ENCODE data around the gene FOXJ1. TPM values are rescaled to one million over a fixed set of nuclear protein-coding genes. Genes with fewer than 3 reads are reported as not detected.

FOXJ1 gene
- total RNA-seq, 1 experiment from 2014 or later: 4.0 TPM

- Histone ChIP-seq H3K79me1 (ENCODE audit: insufficient read depth, low read depth, low read length, poor library complexity, severe bottlenecking) (no peaks in the 10 kb centered on the region), H3K79me2 (ENCODE audit: insufficient read depth, low read length) (no peaks in the 10 kb centered on the region), H2AK5ac (ENCODE audit: insufficient read length, low read length) (no peak overlapping the region), H4K20me1 (ENCODE audit: control insufficient read depth, insufficient read depth, insufficient read length) (no peaks in the 10 kb centered on the region), H3K23ac (ENCODE audit: insufficient read length, low read depth, low read length) (no peak overlapping the region), H2BK120ac (ENCODE audit: low read depth, low read length, poor library complexity, severe bottlenecking) (no peak overlapping the region), H3K4ac (ENCODE audit: low read depth, low read length) (no peak overlapping the region), H3K9me3 (ENCODE audit: control insufficient read depth, low read depth, low read length) (no peaks in the 10 kb centered on the region), H3K14ac (ENCODE audit: insufficient read depth, low read length) (no peak overlapping the region), H4K5ac (ENCODE audit: insufficient read length, low read depth, low read length) (no peak overlapping the region), H3T11ph (ENCODE audit: low read length) (no peak overlapping the region), H2BK15ac (ENCODE audit: low read depth, low read length) (no peak overlapping the region), H3K9ac (ENCODE audit: extremely low read depth, insufficient read length, low read length) (no peak overlapping the region), H4K91ac (ENCODE audit: insufficient read length, low read depth, low read length) (no peak overlapping the region), H4K8ac (replicated peaks; ENCODE audit: insufficient read length, low read depth, low read length) (no peak overlapping the region), H2BK20ac (ENCODE audit: low read depth, low read length, poor library complexity, severe bottlenecking) (no peak overlapping the region), H3K18ac (ENCODE audit: insufficient read length, low read depth, low read length) (no peak overlapping the region), H3K56ac (ENCODE audit: insufficient read length, low read depth, low read length) (no peak overlapping the region), H3K27ac (ENCODE audit: insufficient read length, low read depth, low read length) (no peak overlapping the region), H3K4me1 (ENCODE audit: insufficient read depth, low read length) (no peaks in the 10 kb centered on the region; the same call in 1 of the 2 replicates), H3K4me2 (ENCODE audit: insufficient read depth, insufficient read length, low read length) (no peak overlapping the region), H2BK5ac (ENCODE audit: insufficient read length, low read length) (no peak overlapping the region), H3K27me3 (ENCODE audit: insufficient read depth, low read length) (no peaks in the 10 kb centered on the region), H2BK12ac (ENCODE audit: insufficient read length, low read depth, low read length) (no peak overlapping the region), H2AFZ (ENCODE audit: low read length) (no peak overlapping the region), H3K23me2 (ENCODE audit: insufficient read length, low read depth, low read length, poor library complexity, severe bottlenecking) (no peaks in the 10 kb centered on the region)
- Mint-ChIP-seq H3K27ac (no peak overlapping the region), H3K36me3 (ENCODE audit: insufficient read depth in 1 of 3, low read depth in 3 of 3) (no peaks in the 10 kb centered on the region), H3K4me3 (no peak overlapping the region), H3K9me3 (no peaks in the 10 kb centered on the region), H3K4me1 (peaks cover 25 to 27% of the 10 kb centered on the region in 2 experiments), H3K27me3 (ENCODE audit: low read depth) (peaks cover 8% of the 10 kb centered on the region)
- no peak for TF ChIP-seq CTCF (conservative IDR thresholded peaks at IDR 0.05)
- no CpG with 5 or more reads among the region's 5 CpGs for WGBS (ENCODE audit: extremely low coverage, insufficient read length, low lambda C conversion rate)
- DNase-seq: no peak
These were observed 15.7 kb downstream of the FOXJ1 start for GRCh38 chr17:76125391-76125675.

All from H9 (cell line).